Smooth muscle cell (in vitro differentiated cells): ENCODE data around the gene CDH24. TPM values are rescaled to one million over a fixed set of nuclear protein-coding genes. Genes with fewer than 3 reads are reported as not detected.
A peak's percentile ranks its signal among the peaks of the same experiment; 100 is the strongest.

ENCODE experiments used
- DNase-seq: peaks from one replicate; lab custom pipeline; 2025; ENCODE audit not compliant: unreplicated experiment; lab: John Stamatoyannopoulos, UW
- H2AFZ ChIP-seq: fragments of 200-600 bp; sonication (generic); 2 replicates; pipeline ENCODE4 v1.6.0; 2016; ENCODE audit warnings: antibody characterized with exemption, low read depth, mild to moderate bottlenecking
- H3F3A ChIP-seq: fragments of 200-600 bp; sonication (generic); 2 replicates; pipeline ENCODE4 v1.6.0; 2017; ENCODE audit warnings: antibody characterized with exemption, low read depth
- H3K27ac ChIP-seq: fragments of 200-600 bp; sonication (generic); 2 replicates; pipeline ENCODE4 v1.5.1; 2016; ENCODE audit warnings: low read depth, mild to moderate bottlenecking
- H3K27me3 ChIP-seq: fragments of 200-600 bp; sonication (generic); 2 replicates; pipeline ENCODE4 v1.6.1; 2016; ENCODE audit warnings: low read depth, mild to moderate bottlenecking
- H3K36me3 ChIP-seq: fragments of 200-600 bp; sonication (generic); 2 replicates; pipeline ENCODE4 v1.5.1; 2016; ENCODE audit warnings: low read depth
- H3K4me1 ChIP-seq: fragments of 200-600 bp; sonication (generic); 2 replicates; pipeline ENCODE4 v1.5.1; 2016; ENCODE audit warnings: low read depth
- H3K4me2 ChIP-seq: fragments of 200-600 bp; sonication (generic); 2 replicates; pipeline ENCODE4 v1.6.0; 2016; ENCODE audit warnings: mild to moderate bottlenecking
- H3K4me3 ChIP-seq: fragments of 200-600 bp; sonication (generic); 2 replicates; pipeline ENCODE4 v1.5.1; 2016; ENCODE audit warnings: mild to moderate bottlenecking
- H3K79me2 ChIP-seq: fragments of 200-600 bp; sonication (generic); 2 replicates; pipeline ENCODE4 v1.6.0; 2016; ENCODE audit warnings: low read depth, mild to moderate bottlenecking
- H3K9ac ChIP-seq: fragments of 200-600 bp; sonication (generic); 2 replicates; pipeline ENCODE4 v1.6.0; 2016; ENCODE audit warnings: low read depth
- H3K9me3 ChIP-seq: fragments of 200-600 bp; sonication (generic); replicated peaks from 2 replicates; pipeline ENCODE4 v1.5.1; 2016; ENCODE audit warnings: low read depth
- H4K20me1 ChIP-seq: fragments of 200-600 bp; sonication (generic); 2 replicates; pipeline ENCODE4 v1.6.0; 2016; ENCODE audit warnings: low read depth
- WGBS: methylation state at CpG from one replicate; pipeline ENCODE4 v1.1.7; 2016; ENCODE audit warnings: low lambda C conversion rate; 5-methylcytosine and 5-hydroxymethylcytosine counted together
- polyA plus RNA-seq: library from polyadenylated mRNA; unstranded; fragments of >200 nt; fragmentation: Nextera tagmentation; extraction: Ambion mirVana; gene quantifications from 2 replicates; pipeline ENCODE4 v1.2.1, GENCODE V29; 2016
- total RNA-seq: library from RNA; depleted of rRNA; stranded (reverse); fragments of >200 nt; gene quantifications from 2 replicates; pipeline ENCODE4 v1.2.3, GENCODE V29; 2014
- TF ChIP-seq, protein P1 (sequence below): fragments of 200-600 bp; sonication (generic); IDR thresholded peaks from 2 replicates; pipeline ENCODE4 v1.5.1; 2017; ENCODE audit warnings: borderline replicate concordance, mild to moderate bottlenecking, antibody characterized with exemption; ENCODE audit not compliant: insufficient read depth, poor library complexity, severe bottlenecking

CDH24 gene
- total and polyA plus RNA-seq, 2 experiments from 2014 or later: 5.5 to 6.9 TPM

DNA sequence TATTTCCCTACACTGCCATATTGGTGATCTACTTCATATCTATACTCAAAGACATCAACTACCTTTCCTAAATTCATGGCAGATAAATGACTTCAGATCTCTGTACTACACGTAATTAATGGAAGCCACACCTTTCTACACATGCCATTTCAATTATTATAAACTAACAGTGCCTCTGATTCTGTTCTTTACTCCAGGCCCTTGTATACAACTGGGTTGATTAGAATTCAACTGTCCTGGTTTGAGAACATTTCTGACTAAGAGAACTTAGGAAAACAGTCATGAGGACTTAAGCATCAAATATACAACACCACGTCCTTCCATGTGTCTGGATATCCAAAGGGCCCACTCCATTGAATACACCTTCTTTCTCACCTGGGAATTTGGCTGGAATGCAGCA, 35.8 kb upstream of the CDH24 start:
- Histone ChIP-seq H3K4me2 (peak overlapping the region; percentile 90), H3K79me2 (peaks cover 76% of the 10 kb centered on the region), H3K36me3 (peaks cover 20% of the 10 kb centered on the region), H3K9me3 (no peaks in the 10 kb centered on the region), H2AFZ (no peak overlapping the region), H3K27ac (peak overlapping the region; percentile 15), H4K20me1 (peaks cover 73% of the 10 kb centered on the region), H3K9ac (no peak overlapping the region), H3K4me3 (peak overlapping the region; percentile 82), H3K27me3 (no peaks in the 10 kb centered on the region), H3F3A (peaks cover 4% of the 10 kb centered on the region), H3K4me1 (peaks cover 14% of the 10 kb centered on the region)
- 95% methylated on average over 2 of the region's 2 CpGs for WGBS
- DNase-seq: no peak
- TF ChIP-seq, protein P1, sequence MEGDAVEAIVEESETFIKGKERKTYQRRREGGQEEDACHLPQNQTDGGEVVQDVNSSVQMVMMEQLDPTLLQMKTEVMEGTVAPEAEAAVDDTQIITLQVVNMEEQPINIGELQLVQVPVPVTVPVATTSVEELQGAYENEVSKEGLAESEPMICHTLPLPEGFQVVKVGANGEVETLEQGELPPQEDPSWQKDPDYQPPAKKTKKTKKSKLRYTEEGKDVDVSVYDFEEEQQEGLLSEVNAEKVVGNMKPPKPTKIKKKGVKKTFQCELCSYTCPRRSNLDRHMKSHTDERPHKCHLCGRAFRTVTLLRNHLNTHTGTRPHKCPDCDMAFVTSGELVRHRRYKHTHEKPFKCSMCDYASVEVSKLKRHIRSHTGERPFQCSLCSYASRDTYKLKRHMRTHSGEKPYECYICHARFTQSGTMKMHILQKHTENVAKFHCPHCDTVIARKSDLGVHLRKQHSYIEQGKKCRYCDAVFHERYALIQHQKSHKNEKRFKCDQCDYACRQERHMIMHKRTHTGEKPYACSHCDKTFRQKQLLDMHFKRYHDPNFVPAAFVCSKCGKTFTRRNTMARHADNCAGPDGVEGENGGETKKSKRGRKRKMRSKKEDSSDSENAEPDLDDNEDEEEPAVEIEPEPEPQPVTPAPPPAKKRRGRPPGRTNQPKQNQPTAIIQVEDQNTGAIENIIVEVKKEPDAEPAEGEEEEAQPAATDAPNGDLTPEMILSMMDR: no peak

- H3K27me3 ChIP-seq: no peaks in the 10 kb centered on the region
- H4K20me1 ChIP-seq: peaks cover 70% of the 10 kb centered on the region
- no peak overlapping the region for H3K4me2 ChIP-seq
- WGBS: 87% methylated on average over 12 of the region's 12 CpGs
- H3K4me1 ChIP-seq: peaks cover 14% of the 10 kb centered on the region
- H3K4me3 ChIP-seq: no peak overlapping the region
- H2AFZ ChIP-seq: no peak overlapping the region
- no peak overlapping the region for H3K27ac ChIP-seq
- no peaks in the 10 kb centered on the region for H3K9me3 ChIP-seq
- peaks cover 22% of the 10 kb centered on the region for H3K36me3 ChIP-seq
- peaks cover 9% of the 10 kb centered on the region for H3F3A ChIP-seq
- no peak for DNase-seq
- H3K79me2 ChIP-seq: peaks cover 68% of the 10 kb centered on the region
- TF ChIP-seq, protein P1: no peak
- no peak overlapping the region for H3K9ac ChIP-seq
Observed at GRCh38 chr14:23091294-23092225, 34.2 kb upstream of the CDH24 start.

GRCh38 chr14:23090254-23090636, 32.9 kb upstream of the CDH24 start:
- H3K36me3 ChIP-seq: peaks cover 27% of the 10 kb centered on the region
- DNase-seq: no peak
- H3K9me3 ChIP-seq: no peaks in the 10 kb centered on the region
- no peak overlapping the region for H3K4me3 ChIP-seq
- peaks cover 9% of the 10 kb centered on the region for H3F3A ChIP-seq
- H3K79me2 ChIP-seq: peaks cover 63% of the 10 kb centered on the region
- 60% methylated on average over 4 of the region's 4 CpGs for WGBS
- no peak overlapping the region for H2AFZ ChIP-seq
- peaks cover 76% of the 10 kb centered on the region for H4K20me1 ChIP-seq
- no peak overlapping the region for H3K9ac ChIP-seq
- H3K4me1 ChIP-seq: peaks cover 14% of the 10 kb centered on the region
- H3K4me2 ChIP-seq: no peak overlapping the region
- H3K27ac ChIP-seq: peak overlapping the region; percentile 21
- H3K27me3 ChIP-seq: no peaks in the 10 kb centered on the region
- TF ChIP-seq, protein P1: no peak
